ENCODE measurements around the gene RAD9B.

DNA sequence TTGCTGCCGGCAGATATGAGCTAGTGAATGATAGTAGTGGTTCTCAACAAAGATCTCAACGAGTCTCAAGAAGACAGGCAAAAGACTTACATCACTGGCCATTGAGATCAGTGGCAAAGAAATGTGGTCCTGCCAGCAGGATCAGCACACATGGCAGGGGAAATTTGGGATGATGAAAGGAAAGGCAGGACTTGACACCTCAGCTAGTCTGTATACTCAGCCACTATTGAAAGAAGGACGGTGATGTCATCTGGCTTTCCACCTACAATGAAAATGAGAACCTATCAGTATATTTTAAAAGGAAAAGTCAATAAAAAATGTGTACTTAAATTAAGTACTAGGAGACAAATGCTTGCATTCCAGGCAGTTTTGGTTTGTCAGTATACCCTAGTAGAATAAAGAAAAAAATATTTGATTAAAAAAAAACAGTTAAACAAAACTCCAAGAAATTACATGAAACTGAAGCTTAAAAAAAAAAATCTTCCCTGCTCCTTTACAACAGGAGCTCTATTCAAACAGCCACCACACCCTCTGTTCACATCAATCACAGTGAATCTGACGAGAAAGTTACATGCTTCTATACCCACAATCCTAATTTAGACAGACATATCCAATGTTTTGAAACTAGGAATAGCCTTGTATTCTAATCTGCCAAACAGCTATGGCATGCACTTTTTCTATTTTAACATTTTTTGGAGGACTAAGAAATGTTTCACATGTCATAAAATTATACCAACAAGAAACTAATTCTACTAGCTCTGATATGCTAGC lies 34.9 kb downstream of the RAD9B start:
- no peak for TF ChIP-seq CHD4 (IDR thresholded peaks at IDR 0.05; ENCODE audit: borderline replicate concordance, low read length)
- no peak for TF ChIP-seq MYC (CRISPR knock-in tag; IDR thresholded peaks at IDR 0.05; ENCODE audit: borderline replicate concordance)
- TF ChIP-seq ZNF207 (IDR thresholded peaks at IDR 0.05; ENCODE audit: borderline replicate concordance) = no peak
- TF ChIP-seq, protein P1, sequence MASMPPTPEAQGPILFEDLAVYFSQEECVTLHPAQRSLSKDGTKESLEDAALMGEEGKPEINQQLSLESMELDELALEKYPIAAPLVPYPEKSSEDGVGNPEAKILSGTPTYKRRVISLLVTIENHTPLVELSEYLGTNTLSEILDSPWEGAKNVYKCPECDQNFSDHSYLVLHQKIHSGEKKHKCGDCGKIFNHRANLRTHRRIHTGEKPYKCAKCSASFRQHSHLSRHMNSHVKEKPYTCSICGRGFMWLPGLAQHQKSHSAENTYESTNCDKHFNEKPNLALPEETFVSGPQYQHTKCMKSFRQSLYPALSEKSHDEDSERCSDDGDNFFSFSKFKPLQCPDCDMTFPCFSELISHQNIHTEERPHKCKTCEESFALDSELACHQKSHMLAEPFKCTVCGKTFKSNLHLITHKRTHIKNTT (CRISPR knock-in tag; IDR thresholded peaks at IDR 0.05) = no peak
- TF ChIP-seq POLR2A (IDR thresholded peaks at IDR 0.05; ENCODE audit: insufficient read depth in 1 of 2, low read depth in 2 of 2, low read length in 2 of 2) = no peak
- no peak for TF ChIP-seq POLR2AphosphoS5 (IDR thresholded peaks at IDR 0.05; ENCODE audit: low read depth, low read length)

All from HepG2 (cell line).